Right ventricle myocardium inferior (tissue), 1 donor: ENCODE data around the gene SLC13A5. TPM values are rescaled to one million over a fixed set of nuclear protein-coding genes. Genes with fewer than 3 reads are reported as not detected.

Experiments
- microRNA-seq: library from miRNA; unstranded; fragments of <30 nt; microRNA quantifications from one replicate; pipeline ENCODE4 v1.2.0, GENCODE V29; 2020
- total RNA-seq: library from RNA; stranded (reverse); fragmentation: NEBNext Ultra II Directional; extraction: Animal tissue kit (Norgen Biotek cat#: 25700); gene quantifications from one replicate; pipeline ENCODE4 v1.2.1, GENCODE V29; 2021
- donor health status: DM: no; HTN: yes; CAD: no; lungs with severe emphysema.

SLC13A5 gene
- total RNA-seq, 1 donor from 2014 or later, result not detected

Small RNA genes within 50 kb of the gene (microRNA-seq; reads per million reads assigned to microRNA genes)
- not detected for gene MIR4520-1
- not detected for gene MIR4520-2

Other genes with a start within 250 kb of the SLC13A5 start
- gene PITPNM3, start 156.8 kb downstream of the SLC13A5 start, total RNA-seq, result 0.46 TPM
- 5.1 TPM for gene KIAA0753, start 72.7 kb downstream of the SLC13A5 start, total RNA-seq
- gene TXNDC17, start 72.3 kb downstream of the SLC13A5 start, total RNA-seq, result 52.9 TPM
- gene MED31, start 61.8 kb downstream of the SLC13A5 start, total RNA-seq, result 16.5 TPM
- gene C17orf100, start 61.6 kb downstream of the SLC13A5 start, total RNA-seq, result 0.92 TPM
- gene XAF1, start 42.7 kb upstream of the SLC13A5 start, total RNA-seq, result 16.8 TPM
- not detected for gene FBXO39, start 62.8 kb upstream of the SLC13A5 start, total RNA-seq
- not detected for gene TEKT1, start 118.4 kb upstream of the SLC13A5 start, total RNA-seq